Measurements from ENCODE around the gene SCFD1.
"Not testable (repeated sequence)": the region's sequence is repeated elsewhere in the genome, so short reads cannot be mapped to it uniquely, and the experiment has no call there.

The SCFD1 gene

GRCh38 chr14:30608533-30609006 lies 13.5 kb upstream of the SCFD1 start:
- DNase-seq (ENCODE audit: low read depth, low spot score), result no peak

GRCh38 chr14:30610787-30611343 lies 11.3 kb upstream of the SCFD1 start:
- no peak for DNase-seq (ENCODE audit: low read depth, low spot score)

GRCh38 chr14:30614155-30614554 lies 8.0 kb upstream of the SCFD1 start:
- DNase-seq (ENCODE audit: low read depth, low spot score), result no peak

- DNase-seq (ENCODE audit: low read depth, low spot score), result no peak
Measured at GRCh38 chr14:30620178-30620577, 1.9 kb upstream of the SCFD1 start.

- no peak for DNase-seq (ENCODE audit: low read depth, low spot score)
Measured at GRCh38 chr14:30621354-30621939, 672 bp upstream of the SCFD1 start.

- no peak for DNase-seq (ENCODE audit: low read depth, low spot score)
Measured at GRCh38 chr14:30623412-30624131, 1.5 kb downstream of the SCFD1 start.

GRCh38 chr14:30624132-30624423 lies 2.0 kb downstream of the SCFD1 start:
- DNase-seq (ENCODE audit: low read depth, low spot score), result no peak

GRCh38 chr14:30625533-30625932 lies 3.4 kb downstream of the SCFD1 start:
- DNase-seq (ENCODE audit: low read depth, low spot score), result no peak

- not testable (repeated sequence) for DNase-seq (ENCODE audit: low read depth, low spot score)
Measured at GRCh38 chr14:30629432-30629831, 7.3 kb downstream of the SCFD1 start.

- no peak for DNase-seq (ENCODE audit: low read depth, low spot score)
Measured at GRCh38 chr14:30630248-30630647, 8.1 kb downstream of the SCFD1 start.

- DNase-seq (ENCODE audit: low read depth, low spot score), result no peak
Measured at GRCh38 chr14:30632730-30633129, 10.6 kb downstream of the SCFD1 start.

GRCh38 chr14:30638926-30639325 lies 16.8 kb downstream of the SCFD1 start:
- DNase-seq (ENCODE audit: low read depth, low spot score), result no peak

GRCh38 chr14:30641207-30641606 lies 19.1 kb downstream of the SCFD1 start:
- no peak for DNase-seq (ENCODE audit: low read depth, low spot score)

- not testable (repeated sequence) for DNase-seq (ENCODE audit: low read depth, low spot score)
Measured at GRCh38 chr14:30644462-30644861, 22.3 kb downstream of the SCFD1 start.

GRCh38 chr14:30645600-30645999 lies 23.5 kb downstream of the SCFD1 start:
- no peak for DNase-seq (ENCODE audit: low read depth, low spot score)

- no peak for DNase-seq (ENCODE audit: low read depth, low spot score)
Measured at GRCh38 chr14:30648471-30648870, 26.4 kb downstream of the SCFD1 start.

GRCh38 chr14:30651937-30652336 lies 29.8 kb downstream of the SCFD1 start:
- no peak for DNase-seq (ENCODE audit: low read depth, low spot score)

- DNase-seq (ENCODE audit: low read depth, low spot score), result no peak
Measured at GRCh38 chr14:30655124-30655523, 33.0 kb downstream of the SCFD1 start.

GRCh38 chr14:30655658-30656057 lies 33.5 kb downstream of the SCFD1 start:
- DNase-seq (ENCODE audit: low read depth, low spot score), result no peak

GRCh38 chr14:30656190-30656632 lies 34.1 kb downstream of the SCFD1 start:
- DNase-seq (ENCODE audit: low read depth, low spot score), result peak; percentile 12

GRCh38 chr14:30657050-30657449 lies 34.9 kb downstream of the SCFD1 start:
- DNase-seq (ENCODE audit: low read depth, low spot score), result no peak

- DNase-seq (ENCODE audit: low read depth, low spot score), result no peak
Measured at GRCh38 chr14:30657606-30658163, 35.6 kb downstream of the SCFD1 start.

- DNase-seq (ENCODE audit: low read depth, low spot score), result no peak
Measured at GRCh38 chr14:30658645-30659044, 36.5 kb downstream of the SCFD1 start.

All from iPS DF 19.7 (cell line).